ENCODE measurements around the gene NPR2. TPM values are rescaled to one million over a fixed set of nuclear protein-coding genes. Genes with fewer than 3 reads are reported as not detected.

Gene NPR2
- polyA plus RNA-seq, 3 donors, result 0.48 TPM; not detected in 2

DNA sequence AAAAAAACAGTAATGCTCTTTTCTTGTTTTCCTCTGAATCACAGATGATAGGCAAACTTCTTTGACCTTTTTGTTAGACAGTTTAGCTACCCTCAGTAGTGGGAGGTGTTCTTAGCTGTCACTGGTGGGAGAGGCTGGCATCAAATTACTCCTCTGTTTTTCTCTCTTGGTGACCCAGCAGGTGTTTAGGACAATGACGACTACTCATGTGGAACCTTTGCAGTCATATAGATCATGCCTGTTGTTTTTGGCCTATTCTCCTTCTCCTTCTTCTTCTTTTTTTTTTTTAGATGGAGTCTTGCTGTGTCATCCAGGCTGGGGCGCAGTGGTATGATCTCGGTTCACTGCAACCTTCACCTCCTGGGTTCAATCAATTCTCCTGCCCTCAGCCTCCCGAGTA, 15.4 kb upstream of the NPR2 start:
- Histone ChIP-seq H3K9ac (ENCODE audit: insufficient read depth, low read length, poor library complexity, severe bottlenecking) (no peak overlapping the region), H4K20me1 (ENCODE audit: insufficient read depth, low read length) (no peaks in the 10 kb centered on the region), H3K27ac (ENCODE audit: low read depth in 1 of 2, low read length in 2 of 2) (no peak overlapping the region), H3K4me1 (ENCODE audit: control insufficient read depth in 1 of 2, insufficient read depth in 2 of 2, low read length in 2 of 2) (peaks cover 15 to 16% of the 10 kb centered on the region in 2 donors), H3K4me3 (replicated peaks in 1 of 3; ENCODE audit: low read depth in 2 of 3, low read length in 3 of 3) (no peak overlapping the region), H3K27me3 (ENCODE audit: control insufficient read depth in 2 of 2, insufficient read depth in 2 of 2, low read length in 2 of 2) (no peaks in the 10 kb centered on the region), H3K9me3 (replicated peaks in 1 of 2; ENCODE audit: control insufficient read depth in 1 of 2, insufficient read depth in 1 of 2, low read length in 2 of 2) (no peaks in the 10 kb centered on the region), H3K79me2 (ENCODE audit: insufficient read depth, low read length) (no peaks in the 10 kb centered on the region), H3K36me3 (replicated peaks in 1 of 2; ENCODE audit: control insufficient read depth in 1 of 2, insufficient read depth in 2 of 2, low read length in 2 of 2) (no peaks in the 10 kb centered on the region), H2AFZ (ENCODE audit: insufficient read depth, low read depth, low read length, poor library complexity, severe bottlenecking) (peak overlapping the region; percentile 29), H3K4me2 (replicated peaks; ENCODE audit: extremely low read depth, low read length, poor library complexity, severe bottlenecking) (peak overlapping the region; percentile 46)
- H3K27me3 Mint-ChIP-seq (ENCODE audit: low read depth in 3 of 3), result peaks cover 0 to 2% (median 1%) of the 10 kb centered on the region in 3 donors
- TF ChIP-seq, protein P1, sequence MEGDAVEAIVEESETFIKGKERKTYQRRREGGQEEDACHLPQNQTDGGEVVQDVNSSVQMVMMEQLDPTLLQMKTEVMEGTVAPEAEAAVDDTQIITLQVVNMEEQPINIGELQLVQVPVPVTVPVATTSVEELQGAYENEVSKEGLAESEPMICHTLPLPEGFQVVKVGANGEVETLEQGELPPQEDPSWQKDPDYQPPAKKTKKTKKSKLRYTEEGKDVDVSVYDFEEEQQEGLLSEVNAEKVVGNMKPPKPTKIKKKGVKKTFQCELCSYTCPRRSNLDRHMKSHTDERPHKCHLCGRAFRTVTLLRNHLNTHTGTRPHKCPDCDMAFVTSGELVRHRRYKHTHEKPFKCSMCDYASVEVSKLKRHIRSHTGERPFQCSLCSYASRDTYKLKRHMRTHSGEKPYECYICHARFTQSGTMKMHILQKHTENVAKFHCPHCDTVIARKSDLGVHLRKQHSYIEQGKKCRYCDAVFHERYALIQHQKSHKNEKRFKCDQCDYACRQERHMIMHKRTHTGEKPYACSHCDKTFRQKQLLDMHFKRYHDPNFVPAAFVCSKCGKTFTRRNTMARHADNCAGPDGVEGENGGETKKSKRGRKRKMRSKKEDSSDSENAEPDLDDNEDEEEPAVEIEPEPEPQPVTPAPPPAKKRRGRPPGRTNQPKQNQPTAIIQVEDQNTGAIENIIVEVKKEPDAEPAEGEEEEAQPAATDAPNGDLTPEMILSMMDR (IDR thresholded peaks at IDR 0.05), result no peak
- peak overlapping the region in 2 of 7 donors; percentile 59 to 68 for H3K27ac Mint-ChIP-seq
- H3K4me3 Mint-ChIP-seq, result no peak overlapping the region
- peaks cover 0 to 3% (median 0%) of the 10 kb centered on the region in 7 donors for H3K9me3 Mint-ChIP-seq
- peaks cover 16% of the 10 kb centered on the region for H3K4me1 Mint-ChIP-seq
- H3K36me3 Mint-ChIP-seq, result no peaks in the 10 kb centered on the region
- intact Hi-C loops (cut with micrococcal nuclease), result no loop called here
- no peak for DNase-seq
- 40% methylated on average over 1 of the region's 4 CpGs for WGBS (ENCODE audit: insufficient coverage)

DNA sequence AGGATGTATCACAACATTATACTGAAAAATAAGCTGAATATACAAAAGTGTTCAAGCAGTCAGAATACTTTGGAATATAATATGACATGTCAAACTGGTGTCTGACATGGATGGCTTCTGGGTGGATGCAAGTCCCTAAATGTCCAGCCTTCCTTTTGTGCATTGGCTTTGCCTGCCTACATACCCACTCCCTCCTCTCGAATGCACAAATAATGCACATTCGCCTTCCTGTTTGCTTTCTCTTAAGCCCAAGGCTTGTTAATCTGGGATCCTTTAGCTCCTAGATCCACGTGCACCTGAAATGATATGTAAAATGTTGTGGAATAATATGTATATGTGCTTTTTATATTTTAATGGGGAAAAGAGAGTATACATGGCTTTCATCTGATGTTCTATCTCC, 12.9 kb upstream of the NPR2 start:
- Histone ChIP-seq H3K9ac (ENCODE audit: insufficient read depth, low read length, poor library complexity, severe bottlenecking) (no peak overlapping the region), H3K36me3 (replicated peaks in 1 of 2; ENCODE audit: control insufficient read depth in 1 of 2, insufficient read depth in 2 of 2, low read length in 2 of 2) (no peaks in the 10 kb centered on the region), H2AFZ (ENCODE audit: insufficient read depth, low read depth, low read length, poor library complexity, severe bottlenecking) (no peak overlapping the region), H3K4me1 (ENCODE audit: control insufficient read depth in 1 of 2, insufficient read depth in 2 of 2, low read length in 2 of 2) (peaks cover 15 to 16% of the 10 kb centered on the region in 2 donors), H3K27me3 (ENCODE audit: control insufficient read depth in 2 of 2, insufficient read depth in 2 of 2, low read length in 2 of 2) (no peaks in the 10 kb centered on the region), H3K4me2 (replicated peaks; ENCODE audit: extremely low read depth, low read length, poor library complexity, severe bottlenecking) (no peak overlapping the region), H4K20me1 (ENCODE audit: insufficient read depth, low read length) (no peaks in the 10 kb centered on the region), H3K79me2 (ENCODE audit: insufficient read depth, low read length) (no peaks in the 10 kb centered on the region), H3K9me3 (replicated peaks in 1 of 2; ENCODE audit: control insufficient read depth in 1 of 2, insufficient read depth in 1 of 2, low read length in 2 of 2) (no peaks in the 10 kb centered on the region), H3K27ac (ENCODE audit: low read depth in 1 of 2, low read length in 2 of 2) (no peak overlapping the region), H3K4me3 (replicated peaks in 1 of 3; ENCODE audit: low read depth in 2 of 3, low read length in 3 of 3) (no peak overlapping the region)
- TF ChIP-seq, protein P1 (IDR thresholded peaks at IDR 0.05), result no peak
- H3K9me3 Mint-ChIP-seq, result peaks cover 0 to 3% (median 0%) of the 10 kb centered on the region in 7 donors
- no peaks in the 10 kb centered on the region for H3K36me3 Mint-ChIP-seq
- no peak for DNase-seq
- H3K27me3 Mint-ChIP-seq (ENCODE audit: low read depth in 3 of 3), result peaks cover 0 to 2% (median 1%) of the 10 kb centered on the region in 3 donors
- H3K27ac Mint-ChIP-seq, result no peak overlapping the region
- H3K4me3 Mint-ChIP-seq, result no peak overlapping the region
- H3K4me1 Mint-ChIP-seq, result peaks cover 16% of the 10 kb centered on the region
- WGBS (ENCODE audit: insufficient coverage), result no CpG with 5 or more reads among the region's 3 CpGs
- intact Hi-C loops (cut with micrococcal nuclease), result no loop called here

Data from CD14-positive monocyte (primary cell).